MM.1S (cell line): Measurements from ENCODE around the gene ISG15.

ENCODE experiments used
- DNase-seq: peaks from one replicate; pipeline ENCODE4 v3.0.0-alpha.2; 2015
- H2AFZ ChIP-seq: fragments of 300-600 bp; sonication (generic); 2 replicates; pipeline ENCODE4 v1.6.0; 2016; ENCODE audit warnings: antibody characterized with exemption, low read length
- H3F3A ChIP-seq: fragments of 300-600 bp; sonication (generic); 2 replicates; pipeline ENCODE4 v1.6.1; 2016; ENCODE audit warnings: mild to moderate bottlenecking, antibody characterized with exemption, low read length, moderate library complexity, mixed read lengths; ENCODE audit not compliant: insufficient read depth
- H3K27ac ChIP-seq: fragments of 300-600 bp; sonication (generic); 2 replicates; pipeline ENCODE4 v1.5.1; 2016; ENCODE audit warnings: mild to moderate bottlenecking, low read length
- H3K27me3 ChIP-seq: fragments of 300-600 bp; sonication (generic); replicated peaks from 2 replicates; pipeline ENCODE4 v1.6.0; 2016; ENCODE audit warnings: low read length; ENCODE audit not compliant: insufficient read depth
- H3K36me3 ChIP-seq: fragments of 300-600 bp; sonication (generic); replicated peaks from 2 replicates; pipeline ENCODE4 v1.6.1; 2016; ENCODE audit warnings: mild to moderate bottlenecking, low read length, mixed read lengths; ENCODE audit not compliant: insufficient read depth
- H3K4me1 ChIP-seq: fragments of 300-600 bp; sonication (generic); 2 replicates; pipeline ENCODE4 v1.6.1; 2016; ENCODE audit warnings: low read length, mixed read lengths
- H3K4me2 ChIP-seq: fragments of 300-600 bp; sonication (generic); 2 replicates; pipeline ENCODE4 v1.6.0; 2016; ENCODE audit warnings: low read depth, low read length
- H3K4me3 ChIP-seq: fragments of 300-600 bp; sonication (generic); 2 replicates; pipeline ENCODE4 v1.5.1; 2016; ENCODE audit warnings: low read length, mixed read lengths
- H3K79me2 ChIP-seq: fragments of 300-600 bp; sonication (generic); 2 replicates; pipeline ENCODE4 v1.6.1; 2016; ENCODE audit warnings: mixed run types, low read length, mixed read lengths
- H3K9ac ChIP-seq: fragments of 300-600 bp; sonication (generic); 2 replicates; pipeline ENCODE4 v1.6.1; 2016; ENCODE audit warnings: low read length, mixed read lengths
- H3K9me2 ChIP-seq: fragments of 300-600 bp; sonication (generic); replicated peaks from 2 replicates; pipeline ENCODE4 v1.6.1; 2016; ENCODE audit warnings: mild to moderate bottlenecking, low read length, mixed read lengths; ENCODE audit not compliant: insufficient read depth
- H3K9me3 ChIP-seq: fragments of 300-600 bp; sonication (generic); replicated peaks from 2 replicates; pipeline ENCODE4 v1.6.1; 2016; ENCODE audit warnings: mild to moderate bottlenecking, low read length, mixed read lengths; ENCODE audit not compliant: insufficient read depth
- H4K20me1 ChIP-seq: fragments of 300-600 bp; sonication (generic); 2 replicates; pipeline ENCODE4 v1.6.1; 2016; ENCODE audit warnings: mild to moderate bottlenecking, low read length, moderate library complexity, mixed read lengths; ENCODE audit not compliant: insufficient read depth
- EZH2 ChIP-seq: fragments of 300-600 bp; sonication (generic); optimal IDR thresholded peaks from 2 replicates; pipeline ENCODE3; 2017; ENCODE audit warnings: low read depth, mild to moderate bottlenecking, antibody characterized with exemption, low read length, mixed read lengths
- EZH2phosphoT487 ChIP-seq: fragments of 300-600 bp; sonication (generic); IDR thresholded peaks from 2 replicates; pipeline ENCODE4 v1.6.1; 2018; ENCODE audit warnings: antibody characterized with exemption, low read length
- TF ChIP-seq, protein P1 (sequence below): fragments of 300-600 bp; sonication (generic); IDR thresholded peaks from 2 replicates; pipeline ENCODE4 v1.5.1; 2016; ENCODE audit warnings: antibody characterized with exemption, low read length, mixed read lengths

ISG15 gene

GRCh38 chr1:1013105-1013921, at the start of gene ISG15:
ISG15 (plus strand) TSS chr1:1013497; CDS start chr1:1013574, 77 bp downstream.
- H3K4me3 ChIP-seq: peak within 1 kb of the TSS; percentile 77

DNA sequence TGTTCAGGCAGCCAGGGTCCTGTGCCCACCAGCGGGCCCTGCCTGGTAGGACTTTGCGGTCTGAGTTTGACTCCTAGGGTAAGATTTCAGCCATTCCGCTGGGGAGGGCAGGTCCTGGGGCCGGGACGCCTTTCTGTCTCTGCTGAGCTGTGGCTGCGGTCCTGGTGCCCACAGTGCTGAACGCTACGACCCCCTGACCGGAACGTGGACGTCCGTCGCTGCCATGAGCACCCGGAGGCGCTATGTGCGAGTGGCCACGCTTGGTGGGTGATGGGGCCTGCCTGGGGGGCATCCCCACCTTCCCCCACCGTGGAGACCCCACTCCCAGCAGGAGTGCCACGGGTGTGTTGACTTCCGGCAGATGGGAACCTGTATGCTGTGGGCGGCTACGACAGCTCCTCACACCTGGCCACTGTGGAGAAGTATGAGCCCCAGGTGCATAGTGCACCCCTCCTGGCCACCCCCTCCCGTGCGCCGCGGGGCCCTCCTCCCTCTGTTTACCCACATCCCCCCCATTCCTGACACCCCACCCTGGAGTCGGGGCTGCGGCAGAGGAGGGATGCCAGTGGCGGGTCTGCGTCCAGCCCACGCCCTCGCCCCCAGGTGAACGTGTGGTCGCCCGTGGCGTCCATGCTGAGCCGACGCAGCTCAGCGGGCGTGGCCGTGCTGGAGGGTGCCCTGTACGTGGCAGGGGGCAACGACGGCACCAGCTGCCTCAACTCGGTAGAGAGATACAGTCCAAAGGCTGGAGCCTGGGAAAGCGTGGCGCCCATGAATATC, 49.4 kb upstream of the ISG15 start:
- Histone ChIP-seq H3K27ac (no peak overlapping the region), H3K27me3 (no peaks in the 10 kb centered on the region), H4K20me1 (no peaks in the 10 kb centered on the region), H3K4me3 (no peak overlapping the region), H3K9ac (no peak overlapping the region), H2AFZ (no peak overlapping the region), H3K4me1 (peaks cover 9% of the 10 kb centered on the region), H3F3A (peaks cover 4% of the 10 kb centered on the region; the same call in 1 of the 2 replicates), H3K9me2 (no peaks in the 10 kb centered on the region), H3K36me3 (no peaks in the 10 kb centered on the region), H3K79me2 (peaks cover 2% of the 10 kb centered on the region), H3K9me3 (no peaks in the 10 kb centered on the region), H3K4me2 (no peak overlapping the region)
- TF ChIP-seq, protein P1, sequence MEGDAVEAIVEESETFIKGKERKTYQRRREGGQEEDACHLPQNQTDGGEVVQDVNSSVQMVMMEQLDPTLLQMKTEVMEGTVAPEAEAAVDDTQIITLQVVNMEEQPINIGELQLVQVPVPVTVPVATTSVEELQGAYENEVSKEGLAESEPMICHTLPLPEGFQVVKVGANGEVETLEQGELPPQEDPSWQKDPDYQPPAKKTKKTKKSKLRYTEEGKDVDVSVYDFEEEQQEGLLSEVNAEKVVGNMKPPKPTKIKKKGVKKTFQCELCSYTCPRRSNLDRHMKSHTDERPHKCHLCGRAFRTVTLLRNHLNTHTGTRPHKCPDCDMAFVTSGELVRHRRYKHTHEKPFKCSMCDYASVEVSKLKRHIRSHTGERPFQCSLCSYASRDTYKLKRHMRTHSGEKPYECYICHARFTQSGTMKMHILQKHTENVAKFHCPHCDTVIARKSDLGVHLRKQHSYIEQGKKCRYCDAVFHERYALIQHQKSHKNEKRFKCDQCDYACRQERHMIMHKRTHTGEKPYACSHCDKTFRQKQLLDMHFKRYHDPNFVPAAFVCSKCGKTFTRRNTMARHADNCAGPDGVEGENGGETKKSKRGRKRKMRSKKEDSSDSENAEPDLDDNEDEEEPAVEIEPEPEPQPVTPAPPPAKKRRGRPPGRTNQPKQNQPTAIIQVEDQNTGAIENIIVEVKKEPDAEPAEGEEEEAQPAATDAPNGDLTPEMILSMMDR: no peak
- TF ChIP-seq EZH2phosphoT487 (no peak), EZH2 (no peak)
- no peak for DNase-seq

More at GRCh38 chr1:1013105-1013921, at the start of gene ISG15:
- H2AFZ ChIP-seq: peak within 1 kb of the TSS; percentile 93
- peak; percentile 92 for DNase-seq
- peak within 1 kb of the TSS; percentile 42 for H3K9ac ChIP-seq
- no peaks in the 10 kb centered on the region for H3K9me2 ChIP-seq
- no peaks in the 10 kb centered on the region for H3K36me3 ChIP-seq
- TF ChIP-seq, protein P1: no peak
- no peak for TF ChIP-seq EZH2phosphoT487
- no peak for TF ChIP-seq EZH2
- H3K9me3 ChIP-seq: no peaks in the 10 kb centered on the region; the same call in 1 of the 2 replicates
- peak within 1 kb of the TSS; percentile 99 for H3K4me2 ChIP-seq
- H3K4me1 ChIP-seq: peaks cover 8% of the 10 kb centered on the region
- H3K27ac ChIP-seq: peak within 1 kb of the TSS; percentile 20; the same call in 1 of the 2 replicates
- H3F3A ChIP-seq: no peaks in the 10 kb centered on the region
- H3K27me3 ChIP-seq: peaks cover 37% of the 10 kb centered on the region
- no peaks in the 10 kb centered on the region for H4K20me1 ChIP-seq
- no peaks in the 10 kb centered on the region for H3K79me2 ChIP-seq

DNA sequence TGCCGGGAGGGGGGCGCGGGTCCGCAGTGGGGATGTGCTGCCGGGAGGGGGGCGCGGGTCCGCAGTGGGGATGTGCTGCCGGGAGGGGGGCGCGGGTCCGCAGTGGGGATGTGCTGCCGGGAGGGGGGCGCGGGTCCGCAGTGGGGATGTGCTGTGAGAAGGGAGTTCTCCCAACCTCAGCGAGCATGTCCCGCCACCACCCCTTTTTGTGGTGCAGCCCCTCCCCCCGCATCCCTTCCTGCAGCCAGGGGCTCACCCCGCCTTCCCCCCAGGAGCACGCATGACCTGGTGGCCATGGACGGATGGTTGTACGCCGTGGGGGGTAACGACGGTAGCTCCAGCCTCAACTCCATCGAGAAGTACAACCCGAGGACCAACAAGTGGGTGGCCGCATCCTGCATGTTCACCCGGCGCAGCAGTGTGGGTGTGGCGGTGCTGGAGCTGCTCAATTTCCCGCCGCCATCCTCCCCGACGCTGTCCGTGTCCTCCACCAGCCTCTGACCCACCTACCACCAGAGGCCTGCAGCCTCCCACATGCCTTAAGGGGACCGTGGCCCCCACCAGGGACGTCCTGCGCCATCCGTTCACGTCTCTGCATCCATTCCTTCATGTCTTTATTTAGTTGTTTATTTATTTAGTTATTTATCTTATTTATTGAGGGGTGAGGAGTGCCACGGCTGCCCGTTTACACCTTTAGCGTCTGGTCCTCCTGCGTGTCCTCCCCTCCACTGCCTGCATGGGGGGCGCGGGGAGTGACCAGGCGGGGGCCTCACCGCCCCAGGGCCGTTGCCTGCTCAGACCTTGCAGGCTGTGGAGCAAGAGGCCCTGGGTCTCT, 48.4 kb upstream of the ISG15 start:
- no peak overlapping the region for H3K9ac ChIP-seq
- peaks cover 9% of the 10 kb centered on the region for H3K4me1 ChIP-seq
- TF ChIP-seq EZH2phosphoT487: no peak
- TF ChIP-seq, protein P1: no peak
- TF ChIP-seq EZH2: no peak
- H3K9me2 ChIP-seq: no peaks in the 10 kb centered on the region
- H3K9me3 ChIP-seq: no peaks in the 10 kb centered on the region
- no peaks in the 10 kb centered on the region for H4K20me1 ChIP-seq
- H3K27ac ChIP-seq: no peak overlapping the region
- no peak overlapping the region for H2AFZ ChIP-seq
- no peaks in the 10 kb centered on the region for H3K36me3 ChIP-seq
- H3K27me3 ChIP-seq: no peaks in the 10 kb centered on the region
- DNase-seq: no peak
- H3F3A ChIP-seq: peaks cover 4% of the 10 kb centered on the region; the same call in 1 of the 2 replicates
- H3K4me2 ChIP-seq: no peak overlapping the region
- H3K79me2 ChIP-seq: no peaks in the 10 kb centered on the region
- H3K4me3 ChIP-seq: no peak overlapping the region
